HepG2 (cell line): ENCODE results near the gene CHADL. TPM values are rescaled to one million over a fixed set of nuclear protein-coding genes. Genes with fewer than 3 reads are reported as not detected.

Source experiments
- CBX5 ChIP-seq: sonication (generic); formaldehyde crosslinking; IDR thresholded peaks from 2 replicates; pipeline ENCODE4 v1.4.0; 2020; ENCODE audit warnings: missing genetic modification reagents, borderline replicate concordance
- ELF1 ChIP-seq: sonication (generic); formaldehyde crosslinking; IDR thresholded peaks from 2 replicates; pipeline ENCODE4 v1.4.0; 2020; ENCODE audit warnings: missing genetic modification reagents
- ELF4 ChIP-seq: sonication (generic); formaldehyde crosslinking; IDR thresholded peaks from 2 replicates; pipeline ENCODE4 v1.5.0; 2020; ENCODE audit warnings: missing genetic modification reagents, mild to moderate bottlenecking, moderate library complexity, borderline replicate concordance
- FLYWCH1 ChIP-seq: sonication (generic); formaldehyde crosslinking; IDR thresholded peaks from 2 replicates; pipeline ENCODE4 v1.8.1; 2023; ENCODE audit warnings: mild to moderate bottlenecking, missing genetic modification reagents
- GMEB1 ChIP-seq: sonication (generic); formaldehyde crosslinking; IDR thresholded peaks from 2 replicates; pipeline ENCODE4 v1.5.1; 2020; ENCODE audit warnings: missing genetic modification reagents, mild to moderate bottlenecking, borderline replicate concordance
- HOXA9 ChIP-seq: sonication (generic); formaldehyde crosslinking; IDR thresholded peaks from 2 replicates; pipeline ENCODE4 v1.8.1; 2022; ENCODE audit warnings: missing genetic modification reagents, mild to moderate bottlenecking, moderate library complexity, borderline replicate concordance
- JUND ChIP-seq: sonication (generic); formaldehyde crosslinking; IDR thresholded peaks from 2 replicates; pipeline ENCODE4 v1.8.0; 2022; ENCODE audit warnings: mild to moderate bottlenecking, missing genetic modification reagents
- NFATC3 ChIP-seq: sonication (generic); formaldehyde crosslinking; IDR thresholded peaks from 2 replicates; pipeline ENCODE4 v1.5.1; 2020; ENCODE audit warnings: mild to moderate bottlenecking, missing genetic modification reagents
- NKX3-1 ChIP-seq: sonication (generic); formaldehyde crosslinking; IDR thresholded peaks from 2 replicates; pipeline ENCODE4 v1.5.0; 2020; ENCODE audit warnings: missing genetic modification reagents
- SIN3A ChIP-seq: IDR thresholded peaks from 2 replicates; pipeline ENCODE4 v1.6.1; 2011; ENCODE audit warnings: low read depth, mild to moderate bottlenecking, control low read depth, low read length, borderline replicate concordance
- SP1 ChIP-seq, 2 experiments: fragments of 450-650 bp in 1 of 2; sonication (generic) in 1 of 2; formaldehyde crosslinking in 1 of 2; IDR thresholded peaks; 2 replicates each; pipeline versions ENCODE4 v1.4.0 to v1.6.1; 2016 to 2020; ENCODE audit warnings: missing genetic modification reagents in 1 of 2
- SRSF9 ChIP-seq: fragments of 200-400 bp; formaldehyde crosslinking; IDR thresholded peaks from 2 replicates; pipeline ENCODE4 v1.6.1; 2018; ENCODE audit warnings: borderline replicate concordance, mild to moderate bottlenecking, low read depth, low read length; ENCODE audit not compliant: insufficient read depth, poor library complexity, severe bottlenecking
- THAP7 ChIP-seq: sonication (generic); formaldehyde crosslinking; IDR thresholded peaks from 2 replicates; pipeline ENCODE4 v1.8.1; 2023; ENCODE audit warnings: mild to moderate bottlenecking, missing genetic modification reagents
- XRCC5 ChIP-seq: fragments of 200-400 bp; formaldehyde crosslinking; optimal IDR thresholded peaks from 2 replicates; pipeline ENCODE3; 2017; ENCODE audit warnings: mild to moderate bottlenecking, low read length
- ZNF138 ChIP-seq: sonication (generic); formaldehyde crosslinking; IDR thresholded peaks from 2 replicates; pipeline ENCODE4 v1.5.0; 2020; ENCODE audit warnings: mild to moderate bottlenecking, low read depth, missing genetic modification reagents
- ZNF335 ChIP-seq: sonication (generic); formaldehyde crosslinking; IDR thresholded peaks from 2 replicates; pipeline ENCODE4 v1.4.0; 2020; ENCODE audit warnings: missing genetic modification reagents
- ZNF512 ChIP-seq: sonication (generic); formaldehyde crosslinking; IDR thresholded peaks from 2 replicates; pipeline ENCODE4 v1.4.0; 2020; ENCODE audit warnings: mild to moderate bottlenecking, missing genetic modification reagents
- ZNF513 ChIP-seq: sonication (generic); formaldehyde crosslinking; conservative IDR thresholded peaks from 2 replicates; pipeline ENCODE4 v1.5.0; 2020; ENCODE audit warnings: missing genetic modification reagents
- ZNF543 ChIP-seq: sonication (generic); formaldehyde crosslinking; IDR thresholded peaks from 2 replicates; pipeline ENCODE4 v1.4.0; 2020; ENCODE audit warnings: mild to moderate bottlenecking, missing genetic modification reagents
- ZNF670 ChIP-seq: sonication (generic); formaldehyde crosslinking; IDR thresholded peaks from 2 replicates; pipeline ENCODE4 v1.8.0; 2022; ENCODE audit warnings: mild to moderate bottlenecking, missing genetic modification reagents, borderline replicate concordance
- ZNF841 ChIP-seq: sonication (generic); formaldehyde crosslinking; IDR thresholded peaks from 2 replicates; pipeline ENCODE4 v1.8.1; 2023; ENCODE audit warnings: missing genetic modification reagents, borderline replicate concordance
- ZSCAN21 ChIP-seq: sonication (generic); formaldehyde crosslinking; IDR thresholded peaks from 2 replicates; pipeline ENCODE4 v1.8.0; 2022; ENCODE audit warnings: mild to moderate bottlenecking, missing genetic modification reagents, moderate library complexity, borderline replicate concordance
- ZSCAN30 ChIP-seq: sonication (generic); formaldehyde crosslinking; IDR thresholded peaks from 2 replicates; pipeline ENCODE4 v1.5.0; 2020; ENCODE audit warnings: mild to moderate bottlenecking, missing genetic modification reagents
- polyA plus RNA-seq, 8 experiments: library from polyadenylated mRNA; depleted of rRNA in 3 of 8; stranded (reverse) in 7 of 8; unstranded in 1 of 8; fragments of >200 nt; fragmentation: Illumina TruSeq in 4 of 8; extraction: Trizol in 4 of 8; gene quantifications; 2 replicates each; pipeline versions ENCODE4 v1.2.1 to v1.2.3, GENCODE V29; 2011 to 2016; ENCODE audit warnings: low read depth in 4 of 8, missing spikeins in 1 of 8, mixed read lengths in 1 of 8; ENCODE audit not compliant: insufficient read depth in 1 of 8
- total RNA-seq, 5 experiments: library from RNA; depleted of rRNA; stranded (reverse); fragments of >200 nt; fragmentation: Illumina TruSeq; extraction: Trizol; gene quantifications; 2 replicates each; pipeline ENCODE4 v1.2.3, GENCODE V29; 2016; ENCODE audit warnings: low read depth in 1 of 5

The CHADL gene
- total and polyA plus RNA-seq, 2 of the 13 experiments (the other 11 are each of a cell fraction or from before 2014, with no cell fraction given) = 2.8 to 8.1 TPM

- TF ChIP-seq ZSCAN30 (CRISPR knock-in tag) (no peak), ELF4 (CRISPR knock-in tag) (peak; percentile 85; the same call in 1 of the 2 replicates), ZNF543 (0 out of 2 replicates have a peak, but pooled peaks have one; percentile 26), NFATC3 (CRISPR knock-in tag) (no peak), ZNF513 (CRISPR knock-in tag) (no peak), THAP7 (no peak), SRSF9 (no peak), XRCC5 (peak; percentile 86), FLYWCH1 (CRISPR knock-in tag) (no peak), ZNF138 (no peak), HOXA9 (CRISPR knock-in tag) (no peak), NKX3-1 (0 out of 2 replicates have a peak, but pooled peaks have one; percentile 54), ZNF512 (CRISPR knock-in tag) (no peak), JUND (no peak), ZNF841 (CRISPR knock-in tag) (no peak), ZNF670 (no peak; the same call in 1 of the 2 replicates), ZNF335 (CRISPR knock-in tag) (peak; percentile 52), SIN3A (peak; percentile 97), CBX5 (CRISPR knock-in tag) (no peak), GMEB1 (CRISPR knock-in tag) (peak; percentile 81; the same call in 1 of the 2 replicates), ZSCAN21 (CRISPR knock-in tag) (no peak), SP1 (IDR thresholded peaks at IDR 0.05) (no peak), SP1 (CRISPR knock-in tag; IDR thresholded peaks at IDR 0.05) (peak; percentile 52), ELF1 (CRISPR knock-in tag) (peak; percentile 97)
These were observed 45.3 kb upstream of the CHADL start, which contains the start of gene RANGAP1 (continued) for GRCh38 chr22:41285820-41286638.
